Hepatocyte (in vitro differentiated cells): ENCODE data around the gene MCF2L. TPM values are rescaled to one million over a fixed set of nuclear protein-coding genes. Genes with fewer than 3 reads are reported as not detected.
A peak's percentile ranks its signal among the peaks of the same experiment; 100 is the strongest.

Experiments
- DNase-seq: peaks from one replicate; pipeline ENCODE4 v3.0.0-alpha.2; 2016; ENCODE audit warnings: low spot score
- H2AFZ ChIP-seq: fragments of 200-600 bp; sonication (generic); 2 replicates; pipeline ENCODE4 v1.6.0; 2016; ENCODE audit warnings: antibody characterized with exemption, mild to moderate bottlenecking
- H3K27ac ChIP-seq: fragments of 200-600 bp; sonication (generic); 2 replicates; pipeline ENCODE4 v1.5.1; 2016; ENCODE audit warnings: mild to moderate bottlenecking
- H3K27me3 ChIP-seq: fragments of 200-600 bp; sonication (generic); 2 replicates; pipeline ENCODE4 v1.6.1; 2016
- H3K36me3 ChIP-seq: fragments of 200-600 bp; sonication (generic); replicated peaks from 2 replicates; pipeline ENCODE4 v1.5.1; 2016; ENCODE audit warnings: low read depth; ENCODE audit not compliant: insufficient read depth
- H3K4me1 ChIP-seq: fragments of 200-600 bp; sonication (generic); 2 replicates; pipeline ENCODE4 v1.5.1; 2016; ENCODE audit warnings: mild to moderate bottlenecking, moderate library complexity; ENCODE audit not compliant: insufficient read depth
- H3K4me2 ChIP-seq: fragments of 200-600 bp; sonication (generic); 2 replicates; pipeline ENCODE4 v1.6.0; 2016
- H3K4me3 ChIP-seq: fragments of 200-600 bp; sonication (generic); 2 replicates; pipeline ENCODE4 v1.5.1; 2016; ENCODE audit warnings: mild to moderate bottlenecking
- H3K79me2 ChIP-seq: fragments of 200-600 bp; sonication (generic); 2 replicates; pipeline ENCODE4 v1.6.0; 2017; ENCODE audit warnings: mild to moderate bottlenecking
- H3K9me2 ChIP-seq: fragments of 200-600 bp; sonication (generic); replicated peaks from 2 replicates; pipeline ENCODE4 v1.6.0; 2017; ENCODE audit warnings: mild to moderate bottlenecking; ENCODE audit not compliant: insufficient read depth
- H3K9me3 ChIP-seq: fragments of 200-600 bp; sonication (generic); 2 replicates; pipeline ENCODE4 v1.5.1; 2016; ENCODE audit warnings: low read depth, mild to moderate bottlenecking
- H4K20me1 ChIP-seq: fragments of 200-600 bp; sonication (generic); 2 replicates; pipeline ENCODE4 v1.6.0; 2016; ENCODE audit warnings: mild to moderate bottlenecking; ENCODE audit not compliant: insufficient read depth, poor library complexity, severe bottlenecking
- CTCF ChIP-seq: fragments of 200-600 bp; sonication (generic); IDR thresholded peaks from 2 replicates; pipeline ENCODE4 v1.5.1; 2016; ENCODE audit warnings: antibody characterized with exemption, mild to moderate bottlenecking; ENCODE audit not compliant: poor library complexity
- EZH2 ChIP-seq: fragments of 200-600 bp; sonication (generic); IDR thresholded peaks from 2 replicates; pipeline ENCODE4 v1.6.1; 2016; ENCODE audit warnings: antibody characterized with exemption, mild to moderate bottlenecking, borderline replicate concordance
- EZH2phosphoT487 ChIP-seq: fragments of 200-600 bp; sonication (generic); IDR thresholded peaks from one replicate; pipeline ENCODE4 v1.6.1; 2018; ENCODE audit warnings: antibody characterized with exemption, mild to moderate bottlenecking, low read depth, moderate library complexity; ENCODE audit not compliant: unreplicated experiment, severe bottlenecking
- WGBS: methylation state at CpG from one replicate; pipeline ENCODE4 v1.1.6; 2016; ENCODE audit warnings: low lambda C conversion rate; ENCODE audit errors: missing lambda C conversion rate; 5-methylcytosine and 5-hydroxymethylcytosine counted together
- polyA plus RNA-seq: library from polyadenylated mRNA; unstranded; fragments of >200 nt; fragmentation: Nextera tagmentation; extraction: Ambion mirVana; gene quantifications from 2 replicates; pipeline ENCODE4 v1.2.1, GENCODE V29; 2016
- total RNA-seq: library from RNA; depleted of rRNA; stranded (reverse); fragments of >200 nt; gene quantifications from 2 replicates; pipeline ENCODE4 v1.2.3, GENCODE V29; 2014

Gene MCF2L
- total and polyA plus RNA-seq, 2 experiments from 2014 or later: 11.1 to 22.4 TPM

GRCh38 chr13:112985803-112986408, 16.9 kb downstream of the MCF2L start:
- Histone ChIP-seq H3K79me2 (peaks cover 2% of the 10 kb centered on the region), H3K4me2 (peak overlapping the region; percentile 67), H2AFZ (no peak overlapping the region), H3K27ac (no peak overlapping the region), H3K9me3 (no peaks in the 10 kb centered on the region), H4K20me1 (no peaks in the 10 kb centered on the region), H3K9me2 (no peaks in the 10 kb centered on the region), H3K4me1 (peaks cover 16% of the 10 kb centered on the region), H3K36me3 (no peaks in the 10 kb centered on the region), H3K27me3 (no peaks in the 10 kb centered on the region), H3K4me3 (no peak overlapping the region)
- no peak for TF ChIP-seq CTCF
- TF ChIP-seq EZH2phosphoT487: no peak
- no peak for TF ChIP-seq EZH2
- 88% methylated on average over 30 of the region's 30 CpGs for WGBS
- no peak for DNase-seq

GRCh38 chr13:112986470-112986869, 17.5 kb downstream of the MCF2L start:
- 88% methylated on average over 19 of the region's 20 CpGs for WGBS
- TF ChIP-seq EZH2phosphoT487: no peak
- no peak for TF ChIP-seq EZH2
- TF ChIP-seq CTCF: no peak
- H3K4me1 ChIP-seq: peaks cover 20% of the 10 kb centered on the region
- no peaks in the 10 kb centered on the region for H3K36me3 ChIP-seq
- no peak overlapping the region for H3K4me3 ChIP-seq
- H3K4me2 ChIP-seq: no peak overlapping the region
- no peak overlapping the region for H3K27ac ChIP-seq
- H3K27me3 ChIP-seq: no peaks in the 10 kb centered on the region
- no peaks in the 10 kb centered on the region for H4K20me1 ChIP-seq
- no peaks in the 10 kb centered on the region for H3K9me2 ChIP-seq
- peaks cover 2% of the 10 kb centered on the region for H3K79me2 ChIP-seq
- no peak for DNase-seq
- H3K9me3 ChIP-seq: no peaks in the 10 kb centered on the region
- H2AFZ ChIP-seq: no peak overlapping the region

- Histone ChIP-seq H2AFZ (no peak overlapping the region), H3K27ac (no peak overlapping the region), H3K9me3 (no peaks in the 10 kb centered on the region), H3K27me3 (no peaks in the 10 kb centered on the region), H4K20me1 (no peaks in the 10 kb centered on the region), H3K79me2 (peaks cover 2% of the 10 kb centered on the region), H3K36me3 (no peaks in the 10 kb centered on the region), H3K4me1 (peaks cover 21% of the 10 kb centered on the region), H3K9me2 (no peaks in the 10 kb centered on the region), H3K4me2 (no peak overlapping the region), H3K4me3 (no peak overlapping the region)
- WGBS: 89% methylated on average over 27 of the region's 29 CpGs
- TF ChIP-seq CTCF: no peak
- TF ChIP-seq EZH2phosphoT487: no peak
- TF ChIP-seq EZH2: no peak
- DNase-seq: no peak
Measured at GRCh38 chr13:112986946-112987681, 18.1 kb downstream of the MCF2L start.
